22Rv1 (cell line): ENCODE measurements around the gene GLB1L2.

Experiments used
- ZFX ChIP-seq: fragments of 450-650 bp; IDR thresholded peaks from 2 replicates; pipeline ENCODE4 v1.6.1; 2017; ENCODE audit warnings: antibody characterized with exemption, borderline replicate concordance
- TF ChIP-seq, protein P1 (sequence below): fragments of 450-650 bp; IDR thresholded peaks from 2 replicates; pipeline ENCODE4 v1.5.1; 2017; ENCODE audit warnings: mild to moderate bottlenecking

DNA sequence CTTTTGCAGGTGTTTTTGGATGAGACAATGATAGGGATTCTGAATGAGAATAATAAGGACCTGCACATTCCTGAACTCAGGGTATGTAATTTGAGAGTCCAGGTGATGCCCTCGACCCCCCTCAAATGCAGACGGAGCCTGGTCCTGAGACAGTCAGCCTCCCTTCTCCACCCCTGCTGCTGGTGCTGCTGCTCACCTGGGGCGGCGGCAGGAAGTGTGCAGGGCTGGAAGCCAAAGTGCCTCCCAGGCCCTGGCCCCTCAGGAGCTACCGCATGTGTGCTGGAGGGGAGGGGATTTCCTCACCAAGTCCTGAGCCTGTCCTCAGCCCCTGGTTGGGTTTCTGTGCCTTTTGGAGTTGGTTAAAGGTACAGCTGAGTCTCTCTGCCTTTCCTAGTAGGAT is 19.0 kb upstream of the GLB1L2 start:
- TF ChIP-seq, protein P1, sequence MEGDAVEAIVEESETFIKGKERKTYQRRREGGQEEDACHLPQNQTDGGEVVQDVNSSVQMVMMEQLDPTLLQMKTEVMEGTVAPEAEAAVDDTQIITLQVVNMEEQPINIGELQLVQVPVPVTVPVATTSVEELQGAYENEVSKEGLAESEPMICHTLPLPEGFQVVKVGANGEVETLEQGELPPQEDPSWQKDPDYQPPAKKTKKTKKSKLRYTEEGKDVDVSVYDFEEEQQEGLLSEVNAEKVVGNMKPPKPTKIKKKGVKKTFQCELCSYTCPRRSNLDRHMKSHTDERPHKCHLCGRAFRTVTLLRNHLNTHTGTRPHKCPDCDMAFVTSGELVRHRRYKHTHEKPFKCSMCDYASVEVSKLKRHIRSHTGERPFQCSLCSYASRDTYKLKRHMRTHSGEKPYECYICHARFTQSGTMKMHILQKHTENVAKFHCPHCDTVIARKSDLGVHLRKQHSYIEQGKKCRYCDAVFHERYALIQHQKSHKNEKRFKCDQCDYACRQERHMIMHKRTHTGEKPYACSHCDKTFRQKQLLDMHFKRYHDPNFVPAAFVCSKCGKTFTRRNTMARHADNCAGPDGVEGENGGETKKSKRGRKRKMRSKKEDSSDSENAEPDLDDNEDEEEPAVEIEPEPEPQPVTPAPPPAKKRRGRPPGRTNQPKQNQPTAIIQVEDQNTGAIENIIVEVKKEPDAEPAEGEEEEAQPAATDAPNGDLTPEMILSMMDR, result no peak
- TF ChIP-seq ZFX, result no peak
